ENCODE results near the gene MTMR12. TPM values are rescaled to one million over a fixed set of nuclear protein-coding genes. Genes with fewer than 3 reads are reported as not detected.
"Not testable (repeated sequence)": the region's sequence is repeated elsewhere in the genome, so short reads cannot be mapped to it uniquely, and the experiment has no call there.

Gene MTMR12
- total RNA-seq, 1 donor from 2014 or later: 20.4 TPM

DNA sequence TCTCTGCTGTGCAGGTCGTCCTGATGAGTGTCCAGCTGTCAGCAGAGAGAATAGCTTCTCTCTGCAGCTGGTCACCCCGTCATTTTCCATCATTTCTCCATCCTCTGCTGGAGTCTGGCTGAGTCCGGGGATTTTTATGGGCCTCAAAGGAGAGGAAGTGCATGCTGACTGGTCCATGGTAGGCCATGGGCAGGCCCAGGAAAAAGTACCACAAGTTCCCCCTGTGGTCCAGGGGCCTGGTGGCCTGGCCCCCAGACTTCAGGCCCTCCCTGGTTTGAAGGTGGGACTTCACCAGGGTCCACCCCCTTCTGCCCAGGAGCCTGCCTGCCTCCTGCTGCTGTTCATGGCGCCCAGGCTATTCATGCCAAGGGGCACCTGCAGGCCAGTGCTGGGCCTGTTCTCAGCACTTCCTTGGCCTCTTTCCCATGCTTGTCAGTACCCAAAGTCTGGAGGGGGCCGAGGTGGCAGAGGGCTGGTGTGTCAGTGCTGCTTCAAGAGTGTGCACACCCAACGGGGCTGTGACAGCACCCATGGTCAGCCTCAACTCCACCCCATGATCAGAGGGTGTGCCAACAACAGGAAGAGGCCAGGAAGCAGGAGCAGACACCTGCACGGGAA, 7.3 kb upstream of the MTMR12 start:
- Mint-ChIP-seq H3K36me3 (ENCODE audit: low read depth) (peaks cover 5% of the 10 kb centered on the region), H3K4me3 (ENCODE audit: unreplicated experiment) (no peak overlapping the region), H3K9me3 (ENCODE audit: low read depth) (peaks cover 6% of the 10 kb centered on the region), H3K27ac (ENCODE audit: unreplicated experiment) (no peak overlapping the region), H3K27me3 (ENCODE audit: low read depth) (no peaks in the 10 kb centered on the region), H3K4me1 (ENCODE audit: low read depth) (peaks cover 10% of the 10 kb centered on the region)
- TF ChIP-seq, protein P1, sequence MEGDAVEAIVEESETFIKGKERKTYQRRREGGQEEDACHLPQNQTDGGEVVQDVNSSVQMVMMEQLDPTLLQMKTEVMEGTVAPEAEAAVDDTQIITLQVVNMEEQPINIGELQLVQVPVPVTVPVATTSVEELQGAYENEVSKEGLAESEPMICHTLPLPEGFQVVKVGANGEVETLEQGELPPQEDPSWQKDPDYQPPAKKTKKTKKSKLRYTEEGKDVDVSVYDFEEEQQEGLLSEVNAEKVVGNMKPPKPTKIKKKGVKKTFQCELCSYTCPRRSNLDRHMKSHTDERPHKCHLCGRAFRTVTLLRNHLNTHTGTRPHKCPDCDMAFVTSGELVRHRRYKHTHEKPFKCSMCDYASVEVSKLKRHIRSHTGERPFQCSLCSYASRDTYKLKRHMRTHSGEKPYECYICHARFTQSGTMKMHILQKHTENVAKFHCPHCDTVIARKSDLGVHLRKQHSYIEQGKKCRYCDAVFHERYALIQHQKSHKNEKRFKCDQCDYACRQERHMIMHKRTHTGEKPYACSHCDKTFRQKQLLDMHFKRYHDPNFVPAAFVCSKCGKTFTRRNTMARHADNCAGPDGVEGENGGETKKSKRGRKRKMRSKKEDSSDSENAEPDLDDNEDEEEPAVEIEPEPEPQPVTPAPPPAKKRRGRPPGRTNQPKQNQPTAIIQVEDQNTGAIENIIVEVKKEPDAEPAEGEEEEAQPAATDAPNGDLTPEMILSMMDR (IDR thresholded peaks at IDR 0.05): no peak
- DNase-seq (ENCODE audit: low spot score): no peak

DNA sequence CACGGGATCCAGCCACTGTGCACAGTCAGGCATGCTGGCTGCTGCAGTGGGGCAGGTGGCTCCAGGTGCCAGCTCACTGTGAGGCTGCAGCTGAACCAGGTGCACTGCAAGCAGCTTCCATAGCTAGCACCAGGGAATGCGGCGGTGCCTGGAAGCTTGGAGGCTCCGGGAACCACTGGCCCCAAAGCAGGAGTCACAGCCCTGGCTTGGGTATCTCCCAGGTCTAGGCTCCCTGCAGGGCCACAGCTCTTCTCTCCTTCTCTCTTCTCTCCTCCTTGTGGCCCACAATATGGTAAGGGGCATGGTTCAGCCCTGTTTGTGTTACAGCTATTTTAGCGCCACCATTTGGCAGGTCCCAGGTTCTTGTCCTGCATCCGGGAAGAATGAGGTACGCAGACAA, 6.7 kb upstream of the MTMR12 start:
- no peak overlapping the region for H3K4me3 Mint-ChIP-seq (ENCODE audit: unreplicated experiment)
- peaks cover 3% of the 10 kb centered on the region for H3K4me1 Mint-ChIP-seq (ENCODE audit: low read depth)
- peaks cover 5% of the 10 kb centered on the region for H3K36me3 Mint-ChIP-seq (ENCODE audit: low read depth)
- H3K9me3 Mint-ChIP-seq (ENCODE audit: low read depth): peaks cover 6% of the 10 kb centered on the region
- no peaks in the 10 kb centered on the region for H3K27me3 Mint-ChIP-seq (ENCODE audit: low read depth)
- no peak overlapping the region for H3K27ac Mint-ChIP-seq (ENCODE audit: unreplicated experiment)
- no peak for DNase-seq (ENCODE audit: low spot score)
- TF ChIP-seq, protein P1 (IDR thresholded peaks at IDR 0.05): no peak

DNA sequence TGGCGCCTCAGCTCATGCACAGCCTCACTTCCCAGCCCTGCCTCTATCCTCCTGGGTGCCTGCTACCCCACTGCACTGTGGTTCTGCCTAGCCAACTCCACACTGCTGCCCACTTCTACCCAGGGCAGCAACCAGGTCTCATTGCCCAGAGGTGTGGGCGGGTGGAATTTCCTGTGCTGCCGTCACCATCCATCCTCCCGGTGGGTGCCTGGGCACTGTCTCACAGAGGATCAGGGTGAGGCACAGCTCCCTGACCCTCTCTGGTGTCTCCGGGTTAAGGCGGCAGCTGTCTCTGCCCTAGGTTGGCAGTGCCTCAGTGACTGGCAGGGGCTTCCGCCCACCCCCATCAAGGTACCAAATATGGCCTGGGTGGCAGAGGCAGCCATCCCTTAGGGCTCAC, 4.3 kb upstream of the MTMR12 start:
- Mint-ChIP-seq H3K4me1 (ENCODE audit: low read depth) (peaks cover 4% of the 10 kb centered on the region), H3K9me3 (ENCODE audit: low read depth) (peaks cover 6% of the 10 kb centered on the region), H3K27ac (ENCODE audit: unreplicated experiment) (no peak overlapping the region), H3K4me3 (ENCODE audit: unreplicated experiment) (no peak overlapping the region), H3K36me3 (ENCODE audit: low read depth) (peaks cover 5% of the 10 kb centered on the region), H3K27me3 (ENCODE audit: low read depth) (no peaks in the 10 kb centered on the region)
- TF ChIP-seq, protein P1 (IDR thresholded peaks at IDR 0.05): no peak
- DNase-seq (ENCODE audit: low spot score): no peak

DNA sequence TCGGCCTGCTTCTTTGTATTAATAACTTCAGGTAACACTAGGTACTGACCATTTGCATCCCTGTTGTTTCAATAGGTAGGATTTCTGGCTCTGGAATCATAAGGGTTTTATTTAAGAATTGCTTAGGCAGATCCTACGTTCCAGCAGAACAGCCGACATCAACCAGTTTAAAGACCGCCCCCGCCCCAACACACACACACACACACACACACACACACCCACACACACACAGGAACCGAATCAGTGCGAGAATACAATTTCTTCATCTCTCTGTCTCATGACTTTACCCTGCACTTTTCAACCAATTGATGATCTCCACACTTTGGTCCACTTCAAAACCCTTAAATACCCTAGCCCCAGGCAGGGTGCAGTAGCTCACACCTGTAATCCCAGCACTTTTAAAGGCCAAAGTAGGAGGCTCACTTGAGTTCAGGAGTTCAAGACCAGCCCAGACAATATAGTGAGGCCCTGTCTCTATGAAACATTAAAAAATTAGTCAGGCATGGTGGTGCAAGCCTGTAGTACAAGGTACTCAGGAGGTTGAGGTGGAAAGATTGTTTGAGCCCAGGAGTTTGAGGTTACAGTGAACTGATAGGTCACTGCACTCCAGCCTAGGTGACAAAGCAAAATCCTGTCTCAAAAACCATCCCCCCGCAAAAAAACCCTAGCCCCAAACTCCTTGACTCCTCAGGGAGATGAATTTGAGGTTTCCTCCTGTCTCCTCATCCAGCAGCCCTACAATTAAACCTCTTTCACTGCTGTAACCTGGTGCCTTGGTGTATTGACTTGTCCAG, 2.7 kb upstream of the MTMR12 start:
- H3K27ac Mint-ChIP-seq (ENCODE audit: unreplicated experiment): no peak overlapping the region
- TF ChIP-seq, protein P1 (IDR thresholded peaks at IDR 0.05): no peak

DNA sequence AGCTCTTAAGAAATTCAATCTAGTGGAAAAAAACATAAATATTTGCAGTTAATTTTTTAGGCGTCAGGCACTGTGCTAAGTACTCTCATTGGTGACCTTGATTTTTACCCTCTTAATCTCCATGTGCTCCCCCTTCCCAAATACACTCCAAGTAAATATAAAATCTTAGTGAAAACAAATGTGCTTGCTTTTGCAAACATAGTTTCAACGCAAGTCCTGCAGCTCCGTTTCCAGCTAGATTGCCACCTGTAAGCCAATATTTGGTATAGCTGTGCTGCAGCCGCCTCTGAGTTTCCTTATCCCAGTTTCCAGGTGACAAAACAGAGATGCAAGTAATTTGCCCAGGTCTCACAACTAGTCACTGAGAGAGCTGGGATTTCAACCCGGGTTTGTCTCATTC, 1.9 kb upstream of the MTMR12 start:
- Mint-ChIP-seq H3K27me3 (ENCODE audit: low read depth) (no peaks in the 10 kb centered on the region), H3K4me1 (ENCODE audit: low read depth) (peaks cover 22% of the 10 kb centered on the region), H3K36me3 (ENCODE audit: low read depth) (no peaks in the 10 kb centered on the region)

More for the DNA sequence above, 2.7 kb upstream of the MTMR12 start:
- no peak overlapping the region for H3K4me3 Mint-ChIP-seq (ENCODE audit: unreplicated experiment)
- no peak for DNase-seq (ENCODE audit: low spot score)
- H3K27me3 Mint-ChIP-seq (ENCODE audit: low read depth): no peaks in the 10 kb centered on the region
- H3K4me1 Mint-ChIP-seq (ENCODE audit: low read depth): peaks cover 17% of the 10 kb centered on the region
- H3K9me3 Mint-ChIP-seq (ENCODE audit: low read depth): no peaks in the 10 kb centered on the region
- no peaks in the 10 kb centered on the region for H3K36me3 Mint-ChIP-seq (ENCODE audit: low read depth)

DNA sequence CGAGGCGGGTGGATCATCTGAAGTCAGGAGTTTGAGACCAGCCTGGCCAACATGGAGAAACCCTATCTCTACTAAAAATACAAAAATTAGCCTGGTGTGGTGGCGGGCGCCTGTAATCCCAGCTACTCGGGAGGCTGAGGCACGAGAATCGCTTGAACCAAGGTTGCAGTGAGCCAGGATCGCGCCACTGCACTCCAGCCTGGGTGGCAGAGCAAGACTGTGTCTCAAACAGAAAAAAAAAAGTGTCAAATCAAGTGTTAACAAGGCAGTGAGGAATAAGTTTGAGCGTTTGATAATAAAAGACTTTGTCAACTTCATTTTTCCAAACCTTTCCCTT, 1.4 kb upstream of the MTMR12 start:
- H3K9me3 Mint-ChIP-seq (ENCODE audit: low read depth); DNase-seq (ENCODE audit: low spot score); H3K27ac Mint-ChIP-seq (ENCODE audit: unreplicated experiment); H3K36me3 Mint-ChIP-seq (ENCODE audit: low read depth); H3K27me3 Mint-ChIP-seq (ENCODE audit: low read depth): not testable (repeated sequence)
- Mint-ChIP-seq H3K4me3 (ENCODE audit: unreplicated experiment) (peak overlapping the region; percentile 36), H3K4me1 (ENCODE audit: low read depth) (peaks cover 27% of the 10 kb centered on the region)

More for the DNA sequence above, 1.9 kb upstream of the MTMR12 start:
- no peak for DNase-seq (ENCODE audit: low spot score)
- Mint-ChIP-seq H3K9me3 (ENCODE audit: low read depth) (no peaks in the 10 kb centered on the region), H3K4me3 (ENCODE audit: unreplicated experiment) (peak overlapping the region; percentile 36), H3K27ac (ENCODE audit: unreplicated experiment) (no peak overlapping the region)
- TF ChIP-seq, protein P1 (IDR thresholded peaks at IDR 0.05): no peak
